Suprapubic skin (tissue), 4 donors: ENCODE measurements around the gene NAT16. TPM values are rescaled to one million over a fixed set of nuclear protein-coding genes. Genes with fewer than 3 reads are reported as not detected.

Experiments used
- DNase-seq, 2 donors: peaks; one replicate each; pipeline ENCODE4 v3.0.0-alpha.2; 2019; ENCODE audit warnings: low spot score in 2 of 2
- H3K27ac ChIP-seq: fragments of 200-600 bp; sonication (generic); one replicate; pipeline ENCODE4 v1.5.1; 2019
- H3K27me3 ChIP-seq: fragments of 200-600 bp; sonication (generic); one replicate; pipeline ENCODE4 v1.5.1; 2019
- H3K36me3 ChIP-seq: fragments of 200-600 bp; sonication (generic); one replicate; pipeline ENCODE4 v1.5.1; 2019
- H3K4me1 ChIP-seq: fragments of 200-600 bp; sonication (generic); one replicate; pipeline ENCODE4 v1.5.1; 2019
- H3K4me3 ChIP-seq: fragments of 200-600 bp; sonication (generic); one replicate; pipeline ENCODE4 v1.5.1; 2019; ENCODE audit warnings: mild to moderate bottlenecking
- H3K9me3 ChIP-seq: fragments of 200-600 bp; sonication (generic); one replicate; pipeline ENCODE4 v1.5.1; 2019
- CTCF ChIP-seq, 2 donors: fragments of 200-600 bp in 1 of 2; fragments of 450-650 bp in 1 of 2; sonication (generic) in 1 of 2; IDR thresholded peaks; one replicate each; pipeline ENCODE4 v1.5.1; 2016 to 2019; ENCODE audit warnings: antibody characterized with exemption in 2 of 2, mild to moderate bottlenecking in 1 of 2, moderate library complexity in 1 of 2
- EP300 ChIP-seq: sonication (generic); formaldehyde crosslinking; IDR thresholded peaks from one replicate; pipeline ENCODE4 v1.6.1; 2017; ENCODE audit warnings: antibody characterized with exemption
- POLR2A ChIP-seq, 2 donors: fragments of 450-650 bp; IDR thresholded peaks; one replicate each; pipeline ENCODE4 v1.6.1; 2017; ENCODE audit warnings: antibody characterized with exemption in 2 of 2, mild to moderate bottlenecking in 2 of 2, moderate library complexity in 2 of 2
- POLR2AphosphoS5 ChIP-seq, 3 donors: sonication (generic); formaldehyde crosslinking; IDR thresholded peaks; one replicate each; pipeline ENCODE4 v1.6.1; 2017; ENCODE audit warnings: antibody characterized with exemption in 3 of 3
- WGBS: methylation state at CpG from one replicate; pipeline ENCODE4 v1.1.5; 2018; 5-methylcytosine and 5-hydroxymethylcytosine counted together
- total RNA-seq, 4 donors: library from RNA; depleted of rRNA; stranded (reverse); fragments of >200 nt; gene quantifications; one replicate each; pipeline ENCODE4 v1.1.0, GENCODE V29; 2016

The NAT16 gene
- total RNA-seq, 4 donors from 2014 or later, result not detected

- Histone ChIP-seq H3K9me3 (no peaks in the 10 kb centered on the region), H3K36me3 (no peaks in the 10 kb centered on the region), H3K27me3 (peaks cover 100% of the 10 kb centered on the region), H3K4me1 (peaks cover 72% of the 10 kb centered on the region), H3K27ac (no peak overlapping the region), H3K4me3 (no peak overlapping the region)
- under 1% methylated on average over 19 of the region's 19 CpGs for WGBS
- TF ChIP-seq EP300 (no peak), CTCF (IDR thresholded peaks at IDR 0.05) (no peak), POLR2AphosphoS5 (IDR thresholded peaks at IDR 0.05) (no peak)
- no peak for DNase-seq
Observed at GRCh38 chr7:101166909-101167644, 13.0 kb downstream of the NAT16 start.

GRCh38 chr7:101166648-101166908 is 13.5 kb downstream of the NAT16 start:
- DNase-seq, result no peak
- peaks cover 98% of the 10 kb centered on the region for H3K27me3 ChIP-seq
- H3K27ac ChIP-seq, result no peak overlapping the region
- whole genome bisulfite sequencing, result 3% methylated on average over 8 of the region's 11 CpGs
- no peaks in the 10 kb centered on the region for H3K9me3 ChIP-seq
- no peak overlapping the region for H3K4me3 ChIP-seq
- H3K4me1 ChIP-seq, result peaks cover 68% of the 10 kb centered on the region
- H3K36me3 ChIP-seq, result no peaks in the 10 kb centered on the region
- no peak for TF ChIP-seq POLR2AphosphoS5 (IDR thresholded peaks at IDR 0.05)
- TF ChIP-seq EP300, result no peak
- TF ChIP-seq CTCF (IDR thresholded peaks at IDR 0.05), result no peak
- TF ChIP-seq POLR2A (IDR thresholded peaks at IDR 0.05), result no peak

GRCh38 chr7:101165958-101166647 is 14.0 kb downstream of the NAT16 start:
- H3K27me3 ChIP-seq, result peaks cover 93% of the 10 kb centered on the region
- no peaks in the 10 kb centered on the region for H3K9me3 ChIP-seq
- H3K27ac ChIP-seq, result no peak overlapping the region
- WGBS, result under 1% methylated on average over 24 of the region's 38 CpGs
- no peak overlapping the region for H3K4me3 ChIP-seq
- TF ChIP-seq EP300 (no peak), POLR2A (IDR thresholded peaks at IDR 0.05) (no peak), CTCF (IDR thresholded peaks at IDR 0.05) (no peak), POLR2AphosphoS5 (IDR thresholded peaks at IDR 0.05) (no peak)
- H3K4me1 ChIP-seq, result peaks cover 63% of the 10 kb centered on the region
- no peak for DNase-seq
- H3K36me3 ChIP-seq, result no peaks in the 10 kb centered on the region

GRCh38 chr7:101165075-101165957 is 14.8 kb downstream of the NAT16 start, which contains the start of gene VGF:
Gene VGF, minus strand, starts transcription at chr7:101165569. Its CDS starts 726 bp downstream, at chr7:101164843.
- 5% methylated on average over 24 of the region's 74 CpGs for WGBS
- Histone ChIP-seq H3K4me1 (peaks cover 56% of the 10 kb centered on the region), H3K27me3 (peaks cover 85% of the 10 kb centered on the region), H3K9me3 (no peaks in the 10 kb centered on the region), H3K36me3 (peaks cover 6% of the 10 kb centered on the region), H3K27ac (no peak within 1 kb of the TSS), H3K4me3 (peak within 1 kb of the TSS; percentile 47)
- DNase-seq, result peak; percentile 89 to 92
- peak in 2 of 3 donors; percentile 68 to 73 for TF ChIP-seq POLR2AphosphoS5 (IDR thresholded peaks at IDR 0.05)
- TF ChIP-seq POLR2A (IDR thresholded peaks at IDR 0.05), result no peak
- no peak for TF ChIP-seq CTCF (IDR thresholded peaks at IDR 0.05)
